Prostate gland (tissue), 2 donors: Measurements from ENCODE around the gene TJP1. TPM values are rescaled to one million over a fixed set of nuclear protein-coding genes. Genes with fewer than 3 reads are reported as not detected.

ENCODE experiments used
- DNase-seq: peaks from one replicate; pipeline ENCODE4 v3.0.0-alpha.2; 2019; ENCODE audit warnings: low spot score
- H3K27ac ChIP-seq, 2 donors: fragments of 200-600 bp; sonication (generic); 2 replicates each; pipeline ENCODE4 v1.5.1; 2017 to 2019
- H3K27me3 ChIP-seq: fragments of 200-600 bp; sonication (generic); replicated peaks from 2 replicates; pipeline ENCODE4 v1.5.1; 2019; ENCODE audit not compliant: insufficient read depth
- H3K36me3 ChIP-seq, 2 donors: fragments of 200-600 bp; sonication (generic); 1 replicate in 1 of 2; 2 replicates in 1 of 2; pipeline versions ENCODE4 v1.5.1 to v1.8.1; 2017 to 2019
- H3K4me1 ChIP-seq: fragments of 200-600 bp; sonication (generic); replicated peaks from 2 replicates; pipeline ENCODE4 v1.5.1; 2019
- H3K4me3 ChIP-seq, 2 donors: fragments of 200-600 bp; sonication (generic); 2 replicates each; pipeline ENCODE4 v1.5.1; 2017 to 2019
- H3K9me3 ChIP-seq: fragments of 200-600 bp; sonication (generic); 2 replicates; pipeline ENCODE4 v1.5.1; 2017
- POLR2A ChIP-seq: fragments of 450-650 bp; IDR thresholded peaks from one replicate; pipeline ENCODE4 v1.6.1; 2016; ENCODE audit warnings: antibody characterized with exemption, mild to moderate bottlenecking
- POLR2AphosphoS5 ChIP-seq: sonication (generic); formaldehyde crosslinking; IDR thresholded peaks from one replicate; pipeline ENCODE4 v1.6.1; 2017; ENCODE audit warnings: antibody characterized with exemption
- whole genome bisulfite sequencing: methylation state at CpG from one replicate; pipeline ENCODE4 v1.1.5; 2018; 5-methylcytosine and 5-hydroxymethylcytosine counted together
- intact Hi-C: fragments of 100-400 bp; cut with DNase I; formaldehyde crosslinking; loops from one replicate; pipeline ENCODE4 v1.14.2; 2022
- total RNA-seq, 2 donors: library from RNA; depleted of rRNA; stranded (reverse); fragments of >200 nt; gene quantifications; one replicate each; pipeline ENCODE4 v1.1.0, GENCODE V29; 2016
- TF ChIP-seq, protein P1 (sequence below), 4 experiments: fragments of 200-600 bp in 2 of 4; fragments of 450-650 bp in 2 of 4; sonication (generic) in 2 of 4; IDR thresholded peaks; 1 replicate in 3 of 4; 2 replicates in 1 of 4; pipeline ENCODE4 v1.5.1; 2016 to 2019; ENCODE audit warnings: antibody characterized with exemption in 4 of 4, mild to moderate bottlenecking in 2 of 4, moderate library complexity in 2 of 4

The TJP1 gene
- total RNA-seq, 2 donors from 2014 or later = 88.4 to 216 TPM

- TF ChIP-seq POLR2A (no peak), POLR2AphosphoS5 (no peak)
- TF ChIP-seq, protein P1, sequence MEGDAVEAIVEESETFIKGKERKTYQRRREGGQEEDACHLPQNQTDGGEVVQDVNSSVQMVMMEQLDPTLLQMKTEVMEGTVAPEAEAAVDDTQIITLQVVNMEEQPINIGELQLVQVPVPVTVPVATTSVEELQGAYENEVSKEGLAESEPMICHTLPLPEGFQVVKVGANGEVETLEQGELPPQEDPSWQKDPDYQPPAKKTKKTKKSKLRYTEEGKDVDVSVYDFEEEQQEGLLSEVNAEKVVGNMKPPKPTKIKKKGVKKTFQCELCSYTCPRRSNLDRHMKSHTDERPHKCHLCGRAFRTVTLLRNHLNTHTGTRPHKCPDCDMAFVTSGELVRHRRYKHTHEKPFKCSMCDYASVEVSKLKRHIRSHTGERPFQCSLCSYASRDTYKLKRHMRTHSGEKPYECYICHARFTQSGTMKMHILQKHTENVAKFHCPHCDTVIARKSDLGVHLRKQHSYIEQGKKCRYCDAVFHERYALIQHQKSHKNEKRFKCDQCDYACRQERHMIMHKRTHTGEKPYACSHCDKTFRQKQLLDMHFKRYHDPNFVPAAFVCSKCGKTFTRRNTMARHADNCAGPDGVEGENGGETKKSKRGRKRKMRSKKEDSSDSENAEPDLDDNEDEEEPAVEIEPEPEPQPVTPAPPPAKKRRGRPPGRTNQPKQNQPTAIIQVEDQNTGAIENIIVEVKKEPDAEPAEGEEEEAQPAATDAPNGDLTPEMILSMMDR (IDR thresholded peaks at IDR 0.05) = no peak
- 76% methylated on average over 3 of the region's 3 CpGs for WGBS
- Histone ChIP-seq H3K27ac (no peak overlapping the region), H3K27me3 (no peaks in the 10 kb centered on the region), H3K9me3 (no peaks in the 10 kb centered on the region), H3K4me1 (no peaks in the 10 kb centered on the region), H3K4me3 (no peak overlapping the region), H3K36me3 (no peaks in the 10 kb centered on the region)
- DNase-seq = no peak
- intact Hi-C loops = no loop called here
Measured at GRCh38 chr15:29852201-29852600, 29.9 kb upstream of the TJP1 start.

- WGBS = 96% methylated on average over 7 of the region's 7 CpGs
Measured at GRCh38 chr15:29849716-29850115, 27.4 kb upstream of the TJP1 start.

GRCh38 chr15:29849218-29849617 is 26.9 kb upstream of the TJP1 start:
- H3K4me3 ChIP-seq = no peak overlapping the region
- no peaks in the 10 kb centered on the region for H3K9me3 ChIP-seq
- H3K27ac ChIP-seq = no peak overlapping the region
- DNase-seq = no peak
- 97% methylated on average over 1 of the region's 1 CpG for WGBS
- H3K36me3 ChIP-seq = no peaks in the 10 kb centered on the region
- H3K4me1 ChIP-seq = no peaks in the 10 kb centered on the region
- TF ChIP-seq, protein P1 (IDR thresholded peaks at IDR 0.05) = no peak
- TF ChIP-seq POLR2A = no peak
- no peak for TF ChIP-seq POLR2AphosphoS5
- intact Hi-C loops = no loop called here
- H3K27me3 ChIP-seq = no peaks in the 10 kb centered on the region

More at GRCh38 chr15:29849716-29850115, 27.4 kb upstream of the TJP1 start:
- intact Hi-C loops = no loop called here
- no peak for TF ChIP-seq POLR2AphosphoS5
- TF ChIP-seq, protein P1 (IDR thresholded peaks at IDR 0.05) = no peak
- TF ChIP-seq POLR2A = no peak
- no peaks in the 10 kb centered on the region for H3K4me1 ChIP-seq
- H3K27me3 ChIP-seq = no peaks in the 10 kb centered on the region
- H3K4me3 ChIP-seq = no peak overlapping the region
- no peak overlapping the region for H3K27ac ChIP-seq
- no peaks in the 10 kb centered on the region for H3K36me3 ChIP-seq
- no peaks in the 10 kb centered on the region for H3K9me3 ChIP-seq
- DNase-seq = no peak

DNA sequence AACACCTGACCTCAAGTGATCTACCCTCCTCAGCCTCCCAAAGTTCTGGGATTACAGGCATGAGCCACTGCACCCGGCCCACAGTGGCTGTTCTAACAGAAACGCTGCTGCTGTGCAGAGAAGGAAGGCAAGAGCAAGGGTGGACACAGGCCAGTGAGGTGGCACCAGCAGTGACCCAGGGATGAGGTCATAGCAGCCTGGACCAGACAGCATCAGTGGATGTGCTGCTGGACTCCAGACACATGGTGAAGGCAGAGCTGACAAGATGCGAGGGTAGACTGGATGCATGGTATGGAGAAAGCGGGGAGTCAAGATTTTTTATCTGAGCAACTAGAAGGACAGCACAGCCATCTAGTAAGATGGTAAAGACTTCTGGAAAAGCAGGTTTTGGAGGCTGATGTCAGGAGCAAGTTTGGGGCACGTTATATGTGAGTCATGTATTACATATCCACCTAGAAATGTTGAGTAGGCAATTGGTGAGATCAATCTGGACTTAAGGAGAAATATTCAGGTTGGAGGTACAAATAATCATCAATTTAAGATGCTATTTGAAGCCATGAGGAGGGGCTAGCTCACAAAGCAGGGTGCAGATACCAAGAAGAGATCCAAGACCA is 22.1 kb upstream of the TJP1 start:
- Histone ChIP-seq H3K27me3 (no peaks in the 10 kb centered on the region), H3K27ac (no peak overlapping the region), H3K4me3 (no peak overlapping the region), H3K4me1 (no peaks in the 10 kb centered on the region), H3K9me3 (no peaks in the 10 kb centered on the region), H3K36me3 (no peaks in the 10 kb centered on the region)
- DNase-seq = no peak
- intact Hi-C loops = no loop called here
- no peak for TF ChIP-seq POLR2A
- no peak for TF ChIP-seq POLR2AphosphoS5
- TF ChIP-seq, protein P1 (IDR thresholded peaks at IDR 0.05) = no peak
- WGBS = 81% methylated on average over 5 of the region's 5 CpGs

- H3K36me3 ChIP-seq = no peaks in the 10 kb centered on the region
- WGBS = 86% methylated on average over 5 of the region's 5 CpGs
- no peaks in the 10 kb centered on the region for H3K9me3 ChIP-seq
- no peak overlapping the region for H3K4me3 ChIP-seq
- no peak overlapping the region for H3K27ac ChIP-seq
- TF ChIP-seq, protein P1 (IDR thresholded peaks at IDR 0.05) = no peak
- TF ChIP-seq POLR2A (no peak), POLR2AphosphoS5 (no peak)
- no peaks in the 10 kb centered on the region for H3K4me1 ChIP-seq
- intact Hi-C loops = no loop called here
- no peak for DNase-seq
- no peaks in the 10 kb centered on the region for H3K27me3 ChIP-seq
Measured at GRCh38 chr15:29842290-29842689, 20.0 kb upstream of the TJP1 start.
